DOHH2 (cell line): ENCODE measurements around the gene HSPB2.

ENCODE experiments used
- H3F3A ChIP-seq: fragments of 200-600 bp; sonication (generic), shearing (Covaris generic); 2 replicates; pipeline ENCODE4 v1.6.0; 2016; ENCODE audit warnings: antibody characterized with exemption, mild to moderate bottlenecking; ENCODE audit not compliant: control insufficient read depth, insufficient read depth
- H3K27ac ChIP-seq: fragments of 200-600 bp; sonication (generic); 2 replicates; pipeline ENCODE4 v1.5.1; 2014; ENCODE audit warnings: low read depth, mild to moderate bottlenecking, low read length, moderate library complexity
- H3K27me3 ChIP-seq: fragments of 200-600 bp; sonication (generic); 2 replicates; pipeline ENCODE4 v1.6.1; 2014; ENCODE audit warnings: mild to moderate bottlenecking, low read length, mixed read lengths; ENCODE audit not compliant: control insufficient read depth
- H3K36me3 ChIP-seq: fragments of 200-600 bp; sonication (generic); 2 replicates; pipeline ENCODE4 v1.6.1; 2014; ENCODE audit warnings: mild to moderate bottlenecking, low read length, moderate library complexity, mixed read lengths; ENCODE audit not compliant: control insufficient read depth
- H3K4me1 ChIP-seq: fragments of 200-600 bp; sonication (generic); 2 replicates; pipeline ENCODE4 v1.6.1; 2014; ENCODE audit warnings: mild to moderate bottlenecking, low read length, mixed read lengths; ENCODE audit not compliant: control insufficient read depth
- H3K4me2 ChIP-seq: fragments of 200-600 bp; sonication (generic); 2 replicates; pipeline ENCODE4 v1.6.0; 2014; ENCODE audit warnings: mild to moderate bottlenecking, low read length, moderate library complexity
- H3K4me3 ChIP-seq: fragments of 200-600 bp; sonication (generic); 2 replicates; pipeline ENCODE4 v1.5.1; 2014; ENCODE audit warnings: mild to moderate bottlenecking, low read length, mixed read lengths
- H3K79me2 ChIP-seq: fragments of 200-600 bp; sonication (generic); 2 replicates; pipeline ENCODE4 v1.6.1; 2014; ENCODE audit warnings: mild to moderate bottlenecking, low read length, mixed read lengths; ENCODE audit not compliant: control insufficient read depth
- H3K9me2 ChIP-seq: fragments of 200-600 bp; sonication (generic); replicated peaks from 2 replicates; pipeline ENCODE4 v1.6.1; 2014; ENCODE audit warnings: mild to moderate bottlenecking, low read length, mixed read lengths; ENCODE audit not compliant: control insufficient read depth
- H3K9me3 ChIP-seq: fragments of 200-600 bp; sonication (generic); 2 replicates; pipeline ENCODE4 v1.6.1; 2014; ENCODE audit warnings: antibody characterized with exemption, low read length, mixed read lengths; ENCODE audit not compliant: control insufficient read depth, insufficient read depth
- H4K20me1 ChIP-seq: fragments of 200-600 bp; sonication (generic); 2 replicates; pipeline ENCODE4 v1.6.0; 2014; ENCODE audit warnings: low read depth, mild to moderate bottlenecking, antibody characterized with exemption, low read length, moderate library complexity; ENCODE audit not compliant: control insufficient read depth, insufficient read depth
- CTCF ChIP-seq: fragments of 200-600 bp; sonication (generic); IDR thresholded peaks from one replicate; pipeline ENCODE4 v1.5.1; 2014; ENCODE audit warnings: antibody characterized with exemption, mild to moderate bottlenecking, low read depth, low read length; ENCODE audit not compliant: poor library complexity, severe bottlenecking
- EZH2phosphoT487 ChIP-seq: fragments of 200-600 bp; sonication (generic); IDR thresholded peaks from 2 replicates; pipeline ENCODE4 v1.6.1; 2017; ENCODE audit warnings: borderline replicate concordance, mild to moderate bottlenecking, antibody characterized with exemption, low read length, moderate library complexity, mixed read lengths

Gene HSPB2

GRCh38 chr11:111922803-111923202 lies 10.3 kb downstream of the HSPB2 start:
- Histone ChIP-seq H3K27me3 (peaks cover 2% of the 10 kb centered on the region; the same call in 1 of the 2 replicates), H3K4me1 (peaks cover 15% of the 10 kb centered on the region), H3K9me2 (no peaks in the 10 kb centered on the region), H3K4me3 (no peak overlapping the region), H3F3A (no peaks in the 10 kb centered on the region), H3K4me2 (no peak overlapping the region), H3K9me3 (no peaks in the 10 kb centered on the region), H4K20me1 (no peaks in the 10 kb centered on the region), H3K36me3 (no peaks in the 10 kb centered on the region), H3K27ac (no peak overlapping the region), H3K79me2 (no peaks in the 10 kb centered on the region)
- TF ChIP-seq EZH2phosphoT487 (no peak), CTCF (no peak)

- Histone ChIP-seq H3K9me3 (no peaks in the 10 kb centered on the region), H3K27ac (no peak overlapping the region)
These were observed 10.8 kb downstream of the HSPB2 start for GRCh38 chr11:111923351-111923788.

GRCh38 chr11:111923951-111924350 lies 11.4 kb downstream of the HSPB2 start:
- Histone ChIP-seq H3K79me2 (no peaks in the 10 kb centered on the region), H3F3A (no peaks in the 10 kb centered on the region), H3K4me1 (peaks cover 15% of the 10 kb centered on the region), H3K27ac (no peak overlapping the region), H3K27me3 (peaks cover 2% of the 10 kb centered on the region; the same call in 1 of the 2 replicates), H3K36me3 (no peaks in the 10 kb centered on the region), H3K9me3 (no peaks in the 10 kb centered on the region), H3K4me2 (no peak overlapping the region), H3K4me3 (no peak overlapping the region), H4K20me1 (no peaks in the 10 kb centered on the region), H3K9me2 (no peaks in the 10 kb centered on the region)
- TF ChIP-seq CTCF, result no peak
- TF ChIP-seq EZH2phosphoT487, result no peak

More at GRCh38 chr11:111923351-111923788, 10.8 kb downstream of the HSPB2 start:
- Histone ChIP-seq H3K4me3 (no peak overlapping the region), H3K4me1 (peaks cover 15% of the 10 kb centered on the region), H3K27me3 (peaks cover 2% of the 10 kb centered on the region; the same call in 1 of the 2 replicates), H3F3A (no peaks in the 10 kb centered on the region), H3K9me2 (no peaks in the 10 kb centered on the region), H3K4me2 (no peak overlapping the region), H3K36me3 (no peaks in the 10 kb centered on the region), H3K79me2 (no peaks in the 10 kb centered on the region), H4K20me1 (no peaks in the 10 kb centered on the region)
- TF ChIP-seq CTCF (no peak), EZH2phosphoT487 (no peak)
